ENCODE data around the gene AHCYL2. TPM values are rescaled to one million over a fixed set of nuclear protein-coding genes. Genes with fewer than 3 reads are reported as not detected.

The AHCYL2 gene
- total RNA-seq, 3 donors from 2014 or later (not counting 1 experiment from before 2014, with no cell fraction given) = 11.6 to 15.2 (median 14.5) TPM

DNA sequence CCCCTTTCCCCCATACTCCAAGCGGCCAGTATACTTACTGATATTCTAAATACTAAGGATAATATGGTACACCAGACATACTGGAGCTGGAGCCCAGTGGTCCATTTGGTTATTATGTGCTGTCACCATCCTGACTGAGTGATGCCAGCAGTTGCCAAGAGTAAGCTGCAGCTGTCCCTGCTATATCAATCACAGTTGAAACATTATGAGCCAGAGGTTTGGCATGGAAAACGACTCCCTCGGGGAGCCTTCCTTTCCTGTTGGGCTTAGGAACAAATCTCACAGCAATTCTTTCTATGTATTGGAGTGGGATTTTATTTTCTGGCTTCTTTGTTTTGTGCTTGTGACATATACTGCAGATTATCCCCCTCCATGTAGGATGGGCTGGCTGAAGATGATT, 242.0 kb downstream of the AHCYL2 start:
- Histone ChIP-seq H3K36me3 (ENCODE audit: control insufficient read depth, insufficient read depth, low read length) (no peaks in the 10 kb centered on the region), H3K9me3 (ENCODE audit: control insufficient read depth, insufficient read depth, low read length) (no peaks in the 10 kb centered on the region), H3K4me3 (ENCODE audit: low read length) (no peak overlapping the region), H3K4me1 (ENCODE audit: control insufficient read depth, insufficient read depth, low read length) (peaks cover 3% of the 10 kb centered on the region), H3K27ac (ENCODE audit: low read length) (no peak overlapping the region), H3K27me3 (ENCODE audit: control insufficient read depth, insufficient read depth, low read length) (no peaks in the 10 kb centered on the region)
- Mint-ChIP-seq H3K27ac (no peak overlapping the region), H3K4me1 (peaks cover 0 to 5% of the 10 kb centered on the region in 2 donors), H3K36me3 (no peaks in the 10 kb centered on the region), H3K9me3 (no peaks in the 10 kb centered on the region), H3K27me3 (ENCODE audit: low read depth in 2 of 2) (no peaks in the 10 kb centered on the region), H3K4me3 (no peak overlapping the region)
- DNase-seq = no peak
- WGBS (ENCODE audit: insufficient coverage) = 100% methylated on average over 2 of the region's 3 CpGs
- no peak for ATAC-seq
- no peak for TF ChIP-seq CTCF (IDR thresholded peaks at IDR 0.05)
- intact Hi-C loops (cut with micrococcal nuclease) = no loop called here

GRCh38 chr7:129468087-129468486, 243.3 kb downstream of the AHCYL2 start:
- Mint-ChIP-seq H3K4me3 (peak overlapping the region; percentile 17), H3K27me3 (ENCODE audit: low read depth in 2 of 2) (no peaks in the 10 kb centered on the region), H3K9me3 (no peaks in the 10 kb centered on the region), H3K27ac (peak overlapping the region in 1 of 2 donors; percentile 81), H3K4me1 (peaks cover 0 to 5% of the 10 kb centered on the region in 2 donors), H3K36me3 (no peaks in the 10 kb centered on the region)
- ATAC-seq = no peak
- H3K4me3 ChIP-seq (ENCODE audit: low read length) = no peak overlapping the region
- 80% methylated on average over 1 of the region's 1 CpG for WGBS (ENCODE audit: insufficient coverage)
- DNase-seq = no peak
- no peak for TF ChIP-seq CTCF (IDR thresholded peaks at IDR 0.05)
- no peaks in the 10 kb centered on the region for H3K36me3 ChIP-seq (ENCODE audit: control insufficient read depth, insufficient read depth, low read length)
- intact Hi-C loops (cut with micrococcal nuclease) = no loop called here
- no peaks in the 10 kb centered on the region for H3K9me3 ChIP-seq (ENCODE audit: control insufficient read depth, insufficient read depth, low read length)
- H3K27me3 ChIP-seq (ENCODE audit: control insufficient read depth, insufficient read depth, low read length) = no peaks in the 10 kb centered on the region
- no peaks in the 10 kb centered on the region for H3K4me1 ChIP-seq (ENCODE audit: control insufficient read depth, insufficient read depth, low read length)
- no peak overlapping the region for H3K27ac ChIP-seq (ENCODE audit: low read length)

GRCh38 chr7:129468547-129468946, 243.7 kb downstream of the AHCYL2 start:
- Histone ChIP-seq H3K36me3 (ENCODE audit: control insufficient read depth, insufficient read depth, low read length) (no peaks in the 10 kb centered on the region), H3K27ac (ENCODE audit: low read length) (no peak overlapping the region), H3K4me3 (ENCODE audit: low read length) (no peak overlapping the region), H3K4me1 (ENCODE audit: control insufficient read depth, insufficient read depth, low read length) (no peaks in the 10 kb centered on the region), H3K27me3 (ENCODE audit: control insufficient read depth, insufficient read depth, low read length) (no peaks in the 10 kb centered on the region), H3K9me3 (ENCODE audit: control insufficient read depth, insufficient read depth, low read length) (no peaks in the 10 kb centered on the region)
- Mint-ChIP-seq H3K27me3 (ENCODE audit: low read depth in 2 of 2) (no peaks in the 10 kb centered on the region), H3K9me3 (no peaks in the 10 kb centered on the region), H3K27ac (peak overlapping the region in 1 of 2 donors; percentile 81), H3K36me3 (no peaks in the 10 kb centered on the region), H3K4me3 (peak overlapping the region; percentile 17), H3K4me1 (peaks cover 0 to 5% of the 10 kb centered on the region in 2 donors)
- intact Hi-C loops (cut with micrococcal nuclease) = no loop called here
- no peak for TF ChIP-seq CTCF (IDR thresholded peaks at IDR 0.05)
- 75% methylated on average over 4 of the region's 4 CpGs for WGBS (ENCODE audit: insufficient coverage)
- ATAC-seq (peak in 1 of 3 donors; percentile 82), DNase-seq (no peak)

DNA sequence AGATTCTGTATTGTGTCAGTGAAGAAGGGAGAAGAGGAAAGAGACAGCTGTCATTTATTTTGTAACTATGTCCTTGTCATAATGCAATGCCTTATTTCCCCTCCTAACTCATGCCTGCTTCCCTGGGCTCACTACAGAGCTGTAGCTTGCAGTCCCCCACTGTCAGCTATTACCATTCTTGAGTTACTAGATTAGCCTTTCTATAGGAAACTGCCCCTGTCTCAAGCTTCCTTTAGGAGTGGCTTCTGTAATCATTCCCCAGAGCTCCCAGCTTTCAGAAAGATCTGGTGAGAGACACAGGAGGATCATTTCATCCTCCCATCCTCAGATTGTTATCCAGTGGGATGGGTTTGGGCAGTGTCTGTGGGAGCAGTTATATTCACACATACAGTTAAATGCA, 245.1 kb downstream of the AHCYL2 start:
- ATAC-seq = no peak
- H3K27ac ChIP-seq (ENCODE audit: low read length) = no peak overlapping the region
- peak overlapping the region in 1 of 2 donors; percentile 81 for H3K27ac Mint-ChIP-seq
- peaks cover 0 to 5% of the 10 kb centered on the region in 2 donors for H3K4me1 Mint-ChIP-seq
- no peaks in the 10 kb centered on the region for H3K9me3 ChIP-seq (ENCODE audit: control insufficient read depth, insufficient read depth, low read length)
- no peaks in the 10 kb centered on the region for H3K4me1 ChIP-seq (ENCODE audit: control insufficient read depth, insufficient read depth, low read length)
- H3K4me3 ChIP-seq (ENCODE audit: low read length) = no peak overlapping the region
- H3K36me3 ChIP-seq (ENCODE audit: control insufficient read depth, insufficient read depth, low read length) = no peaks in the 10 kb centered on the region
- H3K27me3 Mint-ChIP-seq (ENCODE audit: low read depth in 2 of 2) = no peaks in the 10 kb centered on the region
- intact Hi-C loops (cut with micrococcal nuclease) = no loop called here
- H3K27me3 ChIP-seq (ENCODE audit: control insufficient read depth, insufficient read depth, low read length) = no peaks in the 10 kb centered on the region
- no peak for DNase-seq
- H3K4me3 Mint-ChIP-seq = no peak overlapping the region
- no peaks in the 10 kb centered on the region for H3K36me3 Mint-ChIP-seq
- no peaks in the 10 kb centered on the region for H3K9me3 Mint-ChIP-seq
- TF ChIP-seq CTCF (IDR thresholded peaks at IDR 0.05) = no peak

Data from natural killer cell (primary cell).